AG04449 (cell line): ENCODE data around the gene COPG2.
A peak's percentile ranks its signal among the peaks of the same experiment; 100 is the strongest.

Source experiments
- CTCF ChIA-PET: fragments of 350-600 bp; formaldehyde crosslinking; extraction: SDS; loops from one replicate; lab custom pipeline; 2021; ENCODE audit warnings: antibody characterized with exemption; lab: Yijun Ruan, JAX
- POLR2A ChIA-PET: fragments of 400-600, 350-600 bp; formaldehyde crosslinking; extraction: SDS; loops from one replicate; lab custom pipeline; 2020; ENCODE audit warnings: antibody characterized with exemption, inconsistent platforms; lab: Yijun Ruan, JAX
- DNase-seq: peaks from one replicate; pipeline ENCODE4 v3.0.0-alpha.2; 2010; ENCODE audit warnings: low read depth, low spot score
- H3K4me3 ChIP-seq: 2 replicates; pipeline ENCODE4 v1.5.1; 2011; ENCODE audit warnings: low read depth, mild to moderate bottlenecking, control low read depth, low read length
- CTCF ChIP-seq: IDR thresholded peaks from one replicate; pipeline ENCODE4 v1.5.1; 2011; ENCODE audit warnings: mild to moderate bottlenecking, moderate library complexity, low read length, control low read depth, inconsistent platforms; ENCODE audit not compliant: insufficient read depth; ENCODE audit errors: missing control alignments

Gene COPG2

GRCh38 chr7:130492523-130493274 is 175.8 kb downstream of the COPG2 start:
- no peak for TF ChIP-seq CTCF
- H3K4me3 ChIP-seq = peak overlapping the region; percentile 72
- no peak for DNase-seq
- ChIA-PET CTCF (no interaction called here), POLR2A (interaction anchor here (1.0 to 1.2 kb wide), 2 partner anchors 129 to 200 kb away, joined by 3 to 4 read pairs; partner anchors contain the start of gene CPA4)

DNA sequence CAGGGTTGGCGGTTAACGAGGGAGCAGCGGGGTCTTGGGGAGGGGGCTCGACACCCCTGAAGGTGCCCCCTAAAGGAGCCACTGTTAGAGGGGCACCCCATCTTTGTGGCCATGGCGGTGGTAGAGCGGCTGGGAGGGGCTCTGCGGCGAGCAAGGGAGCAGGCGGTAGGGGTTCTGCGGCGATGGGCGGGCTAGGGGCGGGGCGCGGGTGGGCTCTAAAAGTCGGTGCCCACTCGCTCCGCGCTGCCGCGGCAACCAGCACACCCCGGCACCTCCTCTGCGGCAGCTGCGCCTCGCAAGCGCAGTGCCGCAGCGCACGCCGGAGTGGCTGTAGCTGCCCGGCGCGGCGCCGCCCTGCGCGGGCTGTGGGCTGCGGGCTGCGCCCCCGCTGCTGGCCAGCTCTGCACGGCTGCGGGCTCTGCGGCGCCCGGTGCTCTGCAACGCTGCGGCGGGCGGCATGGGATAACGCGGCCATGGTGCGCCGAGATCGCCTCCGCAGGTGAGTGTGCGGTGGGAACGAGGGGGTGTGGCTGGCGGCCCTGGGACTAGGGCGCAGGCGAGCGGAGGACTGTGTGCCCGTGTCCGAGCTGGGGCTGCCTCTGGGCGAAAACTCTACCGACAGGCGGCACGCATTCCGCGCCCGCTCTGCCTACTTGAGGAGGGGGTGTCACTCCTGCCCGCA is 176.6 kb downstream of the COPG2 start, which contains the start of gene MEST:
TSS of gene MEST (plus strand) at position 245 of the 682 bp plus-strand sequence. CDS start at position 474, 229 bp downstream.
- ChIA-PET CTCF (interaction anchor here (0.6 to 1.2 kb wide), 5 partner anchors 159 to 421 kb away, joined by 3 read pairs; partner anchors contain the start of gene TMEM209), POLR2A (interaction anchor here (1.0 to 1.2 kb wide), 3 partner anchors 13 to 199 kb away, joined by 3 to 4 read pairs (median 3); partner anchors contain the start of gene CPA4)
- TF ChIP-seq CTCF = no peak
- no peak for DNase-seq
- H3K4me3 ChIP-seq = peak within 1 kb of the TSS; percentile 72

GRCh38 chr7:130490888-130491804 is 177.4 kb downstream of the COPG2 start:
- ChIA-PET POLR2A (interaction anchor here (1.0 to 1.2 kb wide), 3 partner anchors 14 to 199 kb away, joined by 3 to 4 read pairs (median 3); partner anchors contain the start of gene CPA4), CTCF (interaction anchor here (0.6 to 1.2 kb wide), 5 partner anchors 158 to 420 kb away, joined by 3 read pairs; partner anchors contain the start of gene TMEM209)
- DNase-seq = no peak

GRCh38 chr7:130490311-130490791 is 178.2 kb downstream of the COPG2 start:
- no peak for TF ChIP-seq CTCF

More at GRCh38 chr7:130490888-130491804, 177.4 kb downstream of the COPG2 start:
- peak; percentile 66 for TF ChIP-seq CTCF
- H3K4me3 ChIP-seq = peak overlapping the region; percentile 72

GRCh38 chr7:130489140-130489983 is 179.2 kb downstream of the COPG2 start:
- H3K4me3 ChIP-seq = no peak overlapping the region; the same call in 1 of the 2 replicates
- CTCF ChIA-PET = interaction anchor here (0.8 to 1.5 kb wide), 4 partner anchors 26 to 417 kb away, joined by 3 to 4 read pairs (median 3); no protein-coding TSS in a partner anchor
- peak; percentile 70 for DNase-seq
- POLR2A ChIA-PET = interaction anchor here (0.6 to 1.0 kb wide), 3 partner anchors 196 to 312 kb away, joined by 3 to 6 read pairs (median 4); partner anchors contain the start of gene CPA4
- TF ChIP-seq CTCF = no peak

More at GRCh38 chr7:130490311-130490791, 178.2 kb downstream of the COPG2 start:
- H3K4me3 ChIP-seq = peak overlapping the region; percentile 29
- DNase-seq = no peak
- CTCF ChIA-PET = interaction anchor here (0.6 to 1.5 kb wide), 2 partner anchors 122 to 418 kb away, joined by 3 read pairs; no protein-coding TSS in a partner anchor
- POLR2A ChIA-PET = no interaction called here
